ENCODE results near the gene MRPS22. TPM values are rescaled to one million over a fixed set of nuclear protein-coding genes. Genes with fewer than 3 reads are reported as not detected.
A peak's percentile ranks its signal among the peaks of the same experiment; 100 is the strongest.

The MRPS22 gene
- total RNA-seq = 10 to 100 TPM; 33.4 to 36.9 TPM
- 10 to 100 TPM; 44.9 to 58.5 TPM for polyA plus RNA-seq

DNA sequence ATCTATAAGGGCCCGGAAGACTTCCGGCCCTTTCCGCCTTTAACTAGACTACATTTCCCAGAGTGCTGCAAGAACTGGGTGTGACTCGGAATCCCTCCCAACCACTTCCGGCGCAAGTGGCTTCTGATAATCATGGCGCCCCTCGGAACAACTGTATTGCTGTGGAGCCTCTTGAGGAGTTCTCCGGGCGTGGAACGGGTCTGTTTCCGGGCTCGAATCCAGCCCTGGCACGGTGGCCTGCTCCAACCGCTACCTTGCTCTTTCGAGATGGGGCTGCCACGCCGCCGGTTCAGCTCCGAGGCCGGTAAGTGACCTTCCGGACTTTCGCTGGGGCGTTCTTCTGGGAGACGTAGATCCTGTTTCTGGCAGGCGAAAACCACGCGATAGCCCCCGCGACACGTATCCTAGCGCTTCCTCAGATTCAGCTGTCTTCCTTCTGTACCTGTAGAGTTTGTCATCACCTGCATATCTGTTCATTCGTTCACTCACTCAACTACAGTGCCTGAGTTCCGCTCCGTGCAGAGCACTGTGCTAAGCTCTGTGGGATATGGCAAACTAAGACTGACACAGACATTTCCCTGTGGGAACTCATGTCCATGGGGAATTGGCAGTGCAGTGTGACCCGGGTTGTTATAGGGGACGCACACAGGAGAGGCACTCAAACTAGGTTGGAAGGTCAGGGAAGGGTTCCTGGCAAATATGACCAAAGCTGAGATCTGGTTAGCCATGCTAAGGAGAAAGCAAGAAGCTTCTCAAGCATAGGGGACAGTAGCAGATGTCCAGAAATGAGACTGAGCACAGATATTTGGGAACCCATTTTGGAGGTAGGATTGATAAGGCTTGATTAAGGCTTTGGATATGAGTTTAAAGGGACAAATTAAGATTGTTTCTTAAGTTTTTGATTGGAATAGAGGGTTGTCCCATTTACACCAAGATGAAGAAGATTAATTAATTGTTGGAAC is at the start of gene MRPS22:
MRPS22 (plus strand) TSS at position 126 of the 962 bp plus-strand sequence; CDS start at position 133, 7 bp downstream.
- ChIA-PET POLR2A (ENCODE audit: partially characterized antibody) (interaction anchor here (1.0 to 1.6 kb wide), 3 partner anchors 9 to 45 kb away, joined by 3 to 13 read pairs (median 5); partner anchors contain the start of gene COPB2), CTCF (ENCODE audit: partially characterized antibody) (interaction anchor here (0.6 to 1.3 kb wide), 3 partner anchors 10 to 1171 kb away, joined by 4 to 5 read pairs (median 4); no protein-coding TSS in a partner anchor)
- peak within 1 kb of the TSS; percentile 66 to 95 for H3K4me3 ChIP-seq (ENCODE audit: low read length in 2 of 2)
- peaks cover 22% of the 10 kb centered on the region for H3K36me3 ChIP-seq (ENCODE audit: insufficient read depth, low read length)
- peaks cover 4% of the 10 kb centered on the region for H3K27me3 ChIP-seq (ENCODE audit: insufficient read depth, low read length)
- peaks cover 0 to 7% of the 10 kb centered on the region in 2 donors for H3K27me3 Mint-ChIP-seq
- H3K9me3 Mint-ChIP-seq = peaks cover 0 to 2% (median 0%) of the 10 kb centered on the region in 8 donors
- H3K27ac ChIP-seq (ENCODE audit: low read depth, low read length) = peak within 1 kb of the TSS; percentile 79
- peaks cover 11 to 24% of the 10 kb centered on the region in 2 donors for H3K36me3 Mint-ChIP-seq
- peak; percentile 84 to 90 (median 84) for DNase-seq
- no peaks in the 10 kb centered on the region for H3K9me3 ChIP-seq (ENCODE audit: control insufficient read depth in 1 of 2, low read length in 2 of 2)
- H3K4me1 Mint-ChIP-seq = peaks cover 3 to 11% (median 7%) of the 10 kb centered on the region in 4 donors
- H3K4me1 ChIP-seq (ENCODE audit: insufficient read depth, low read length) = peaks cover 24% of the 10 kb centered on the region
- H3K4me3 Mint-ChIP-seq = peak within 1 kb of the TSS in 2 of 8 donors; percentile 67 to 71
- intact Hi-C loops (cut with micrococcal nuclease) = loop anchor here (1.0 to 5.0 kb wide), 3 partner anchors 45 to 1157 kb away; partner anchors contain the start of genes ARMC8 and COPB2
- peak within 1 kb of the TSS in 3 of 7 donors; percentile 78 to 89 (median 81) for H3K27ac Mint-ChIP-seq

- DNase-seq = no peak
- Mint-ChIP-seq H3K27ac (no peak overlapping the region), H3K27me3 (peaks cover 3 to 9% of the 10 kb centered on the region in 2 donors), H3K4me3 (no peak overlapping the region), H3K4me1 (no peaks in the 10 kb centered on the region), H3K36me3 (no peaks in the 10 kb centered on the region), H3K9me3 (no peaks in the 10 kb centered on the region)
- ChIA-PET CTCF (ENCODE audit: partially characterized antibody) (no interaction called here), POLR2A (ENCODE audit: partially characterized antibody) (no interaction called here)
- Histone ChIP-seq H3K9me3 (ENCODE audit: control insufficient read depth in 1 of 2, low read length in 2 of 2) (no peaks in the 10 kb centered on the region), H3K27me3 (ENCODE audit: insufficient read depth, low read length) (no peaks in the 10 kb centered on the region), H3K36me3 (ENCODE audit: insufficient read depth, low read length) (no peaks in the 10 kb centered on the region), H3K4me1 (ENCODE audit: insufficient read depth, low read length) (no peaks in the 10 kb centered on the region), H3K4me3 (ENCODE audit: low read length in 2 of 2) (no peak overlapping the region), H3K27ac (ENCODE audit: low read depth, low read length) (no peak overlapping the region)
- intact Hi-C loops (cut with micrococcal nuclease) = no loop called here
Observed at GRCh38 chr3:139295040-139295439, 48.8 kb upstream of the MRPS22 start.

DNA sequence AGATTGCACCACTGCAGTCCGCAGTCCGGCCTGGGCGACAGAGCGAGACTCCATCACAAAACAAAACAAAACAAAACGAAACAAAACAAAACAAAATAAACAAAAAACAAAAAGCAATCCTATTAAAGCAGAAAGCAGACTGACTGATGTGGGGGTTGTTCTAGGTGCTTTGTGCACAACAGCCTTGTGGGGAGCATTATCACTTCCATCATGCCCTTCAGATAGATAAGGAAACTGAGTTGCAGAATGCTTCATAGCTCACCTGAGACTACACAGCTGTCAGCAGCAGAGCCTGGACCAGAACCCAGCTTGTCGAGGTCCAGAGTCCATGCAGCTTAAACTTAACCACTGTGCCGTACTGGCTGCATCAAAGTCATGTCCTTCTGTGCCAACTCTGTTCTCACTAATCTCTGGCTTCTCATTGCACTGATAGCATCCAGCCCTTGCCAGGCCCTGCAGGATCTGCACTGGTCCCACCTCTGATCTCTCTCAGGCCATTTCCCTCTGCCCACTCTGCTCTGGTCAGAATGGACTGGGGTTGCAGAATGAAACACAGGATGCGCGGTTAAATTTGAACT is 47.6 kb upstream of the MRPS22 start:
- Histone ChIP-seq H3K36me3 (ENCODE audit: insufficient read depth, low read length) (no peaks in the 10 kb centered on the region), H3K4me3 (ENCODE audit: low read length in 2 of 2) (no peak overlapping the region), H3K27me3 (ENCODE audit: insufficient read depth, low read length) (no peaks in the 10 kb centered on the region), H3K9me3 (ENCODE audit: control insufficient read depth in 1 of 2, low read length in 2 of 2) (no peaks in the 10 kb centered on the region), H3K27ac (ENCODE audit: low read depth, low read length) (no peak overlapping the region), H3K4me1 (ENCODE audit: insufficient read depth, low read length) (no peaks in the 10 kb centered on the region)
- CTCF ChIA-PET (ENCODE audit: partially characterized antibody) = no interaction called here
- peaks cover 6 to 9% of the 10 kb centered on the region in 2 donors for H3K27me3 Mint-ChIP-seq
- no peaks in the 10 kb centered on the region for H3K36me3 Mint-ChIP-seq
- H3K4me3 Mint-ChIP-seq = no peak overlapping the region
- DNase-seq = no peak
- POLR2A ChIA-PET (ENCODE audit: partially characterized antibody) = no interaction called here
- intact Hi-C loops (cut with micrococcal nuclease) = no loop called here
- no peaks in the 10 kb centered on the region for H3K4me1 Mint-ChIP-seq
- H3K27ac Mint-ChIP-seq = no peak overlapping the region
- H3K9me3 Mint-ChIP-seq = no peaks in the 10 kb centered on the region

- intact Hi-C loops (cut with micrococcal nuclease) = no loop called here
- POLR2A ChIA-PET (ENCODE audit: partially characterized antibody) = no interaction called here
Observed at GRCh38 chr3:139297588-139298311, 46.1 kb upstream of the MRPS22 start.

DNA sequence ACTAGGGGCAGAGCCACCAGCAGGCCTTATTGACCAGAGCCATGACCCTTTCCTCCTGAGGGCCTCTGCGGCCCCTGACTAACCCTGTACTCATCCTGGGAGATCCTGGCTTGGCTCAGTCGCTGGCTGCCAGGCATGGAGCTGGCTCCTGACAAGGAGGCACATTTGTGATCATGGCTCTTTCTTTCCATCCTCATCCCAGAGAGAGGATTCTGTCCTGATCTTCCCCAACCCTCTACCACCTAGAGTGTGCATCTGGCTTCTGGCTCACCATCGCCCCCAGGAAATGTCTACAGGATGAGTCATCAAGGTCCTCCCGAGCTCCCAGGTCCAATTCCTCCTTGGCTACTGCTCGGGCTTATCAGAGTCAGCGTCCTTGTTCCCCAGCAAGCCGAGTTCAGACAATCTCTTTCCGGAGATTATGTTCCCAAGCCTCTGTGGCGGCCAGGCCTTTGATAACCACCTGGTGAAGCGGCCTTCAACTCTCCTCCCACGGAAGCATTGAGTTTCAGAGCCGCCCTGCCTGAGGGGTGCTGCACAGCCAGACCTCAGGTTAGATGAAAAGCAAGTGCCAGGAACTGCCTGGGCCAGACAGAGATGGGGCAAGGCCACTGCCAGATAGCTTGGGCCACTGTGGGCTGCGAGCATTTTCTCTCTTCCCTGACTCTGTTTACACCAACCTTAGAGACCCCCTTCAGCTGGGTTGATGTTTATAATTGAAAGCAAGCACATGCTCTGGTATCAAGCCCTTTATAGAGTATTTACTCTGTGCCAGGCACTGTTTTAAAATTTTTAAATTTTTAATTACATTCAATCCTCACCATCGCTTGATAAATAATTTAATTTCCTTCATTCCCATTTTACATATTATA is 44.3 kb upstream of the MRPS22 start:
- Mint-ChIP-seq H3K36me3 (no peaks in the 10 kb centered on the region), H3K27ac (no peak overlapping the region), H3K4me1 (peaks cover 2 to 5% (median 4%) of the 10 kb centered on the region in 4 donors), H3K4me3 (no peak overlapping the region), H3K27me3 (peaks cover 9 to 11% of the 10 kb centered on the region in 2 donors), H3K9me3 (no peaks in the 10 kb centered on the region)
- H3K27me3 ChIP-seq (ENCODE audit: insufficient read depth, low read length) = no peaks in the 10 kb centered on the region
- no peaks in the 10 kb centered on the region for H3K9me3 ChIP-seq (ENCODE audit: control insufficient read depth in 1 of 2, low read length in 2 of 2)
- no peaks in the 10 kb centered on the region for H3K36me3 ChIP-seq (ENCODE audit: insufficient read depth, low read length)
- CTCF ChIA-PET (ENCODE audit: partially characterized antibody) = interaction anchor here (0.6 kb wide), 1 partner anchor 1534 kb away, joined by 3 read pairs; no protein-coding TSS in a partner anchor
- DNase-seq = no peak
- intact Hi-C loops (cut with micrococcal nuclease) = no loop called here
- POLR2A ChIA-PET (ENCODE audit: partially characterized antibody) = no interaction called here
- H3K4me1 ChIP-seq (ENCODE audit: insufficient read depth, low read length) = no peaks in the 10 kb centered on the region
- no peak overlapping the region for H3K27ac ChIP-seq (ENCODE audit: low read depth, low read length)
- no peak overlapping the region for H3K4me3 ChIP-seq (ENCODE audit: low read length in 2 of 2)

More at GRCh38 chr3:139297588-139298311, 46.1 kb upstream of the MRPS22 start:
- Mint-ChIP-seq H3K27ac (no peak overlapping the region), H3K27me3 (peaks cover 9 to 14% of the 10 kb centered on the region in 2 donors), H3K4me3 (no peak overlapping the region), H3K9me3 (no peaks in the 10 kb centered on the region), H3K36me3 (no peaks in the 10 kb centered on the region), H3K4me1 (peaks cover 2 to 5% (median 4%) of the 10 kb centered on the region in 4 donors)
- no peak for DNase-seq
- H3K4me3 ChIP-seq (ENCODE audit: low read length in 2 of 2) = no peak overlapping the region
- no peaks in the 10 kb centered on the region for H3K9me3 ChIP-seq (ENCODE audit: control insufficient read depth in 1 of 2, low read length in 2 of 2)
- H3K27me3 ChIP-seq (ENCODE audit: insufficient read depth, low read length) = no peaks in the 10 kb centered on the region
- no peaks in the 10 kb centered on the region for H3K4me1 ChIP-seq (ENCODE audit: insufficient read depth, low read length)
- no peak overlapping the region for H3K27ac ChIP-seq (ENCODE audit: low read depth, low read length)
- CTCF ChIA-PET (ENCODE audit: partially characterized antibody) = no interaction called here
- no peaks in the 10 kb centered on the region for H3K36me3 ChIP-seq (ENCODE audit: insufficient read depth, low read length)

GRCh38 chr3:139300416-139300815 is 43.4 kb upstream of the MRPS22 start:
- H3K36me3 Mint-ChIP-seq = no peaks in the 10 kb centered on the region
- H3K9me3 Mint-ChIP-seq = no peaks in the 10 kb centered on the region
- no peaks in the 10 kb centered on the region for H3K9me3 ChIP-seq (ENCODE audit: control insufficient read depth in 1 of 2, low read length in 2 of 2)
- CTCF ChIA-PET (ENCODE audit: partially characterized antibody) = interaction anchor here (0.6 kb wide), 1 partner anchor 1533 kb away, joined by 3 read pairs; no protein-coding TSS in a partner anchor
- no peak for DNase-seq
- no peak overlapping the region for H3K4me3 Mint-ChIP-seq
- POLR2A ChIA-PET (ENCODE audit: partially characterized antibody) = no interaction called here
- no peaks in the 10 kb centered on the region for H3K36me3 ChIP-seq (ENCODE audit: insufficient read depth, low read length)
- H3K27me3 Mint-ChIP-seq = peaks cover 9 to 11% of the 10 kb centered on the region in 2 donors
- H3K4me3 ChIP-seq (ENCODE audit: low read length in 2 of 2) = no peak overlapping the region
- no peaks in the 10 kb centered on the region for H3K27me3 ChIP-seq (ENCODE audit: insufficient read depth, low read length)
- no peaks in the 10 kb centered on the region for H3K4me1 ChIP-seq (ENCODE audit: insufficient read depth, low read length)
- intact Hi-C loops (cut with micrococcal nuclease) = no loop called here
- H3K27ac Mint-ChIP-seq = no peak overlapping the region
- no peak overlapping the region for H3K27ac ChIP-seq (ENCODE audit: low read depth, low read length)
- H3K4me1 Mint-ChIP-seq = peaks cover 2 to 5% (median 4%) of the 10 kb centered on the region in 4 donors

Data from CD4-positive, alpha-beta memory T cell (primary cell).